RPMI7951 (cell line): Measurements from ENCODE around the gene GNG2. TPM values are rescaled to one million over a fixed set of nuclear protein-coding genes. Genes with fewer than 3 reads are reported as not detected.

Experiments used
- DNase-seq: peaks from one replicate; pipeline ENCODE4 v3.0.0-alpha.2; 2012; ENCODE audit warnings: low read depth
- total RNA-seq: library from RNA; depleted of rRNA; stranded (reverse); fragments of >200 nt; shearing (Covaris generic); gene quantifications from 2 replicates; pipeline ENCODE4 v1.2.3, GENCODE V29; 2014

Gene GNG2
- total RNA-seq, 1 experiment from 2014 or later: 98.8 TPM

DNA sequence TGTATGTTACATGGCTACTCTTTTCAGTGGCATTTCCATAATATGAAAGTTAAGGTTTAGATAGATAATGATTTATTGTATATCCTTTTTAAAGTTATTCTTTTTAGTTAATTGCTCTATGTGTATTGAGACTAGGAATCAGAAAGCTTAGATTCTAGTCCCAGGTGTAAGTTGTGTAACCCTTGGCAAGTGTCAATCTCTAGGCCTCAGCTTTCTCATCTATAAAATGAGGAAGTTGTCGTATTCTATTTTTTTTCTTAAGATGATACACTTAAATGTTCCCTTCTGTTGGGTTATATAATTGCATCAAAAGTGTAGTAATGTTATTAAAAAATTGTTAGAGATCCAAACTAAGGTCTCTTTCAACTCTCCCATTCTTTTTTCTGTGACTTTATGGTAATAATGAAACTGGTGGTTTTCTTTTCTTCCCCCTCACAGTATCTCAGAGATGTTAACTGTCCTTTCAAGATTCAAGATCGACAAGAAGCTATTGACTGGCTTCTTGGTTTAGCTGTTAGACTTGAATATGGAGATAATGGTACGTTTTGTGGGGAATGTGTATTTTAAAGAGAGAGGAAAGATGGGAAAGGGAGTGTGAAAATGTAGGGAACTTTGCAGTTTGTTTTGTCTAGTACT is 133.0 kb downstream of the GNG2 start:
- no peak for DNase-seq

DNA sequence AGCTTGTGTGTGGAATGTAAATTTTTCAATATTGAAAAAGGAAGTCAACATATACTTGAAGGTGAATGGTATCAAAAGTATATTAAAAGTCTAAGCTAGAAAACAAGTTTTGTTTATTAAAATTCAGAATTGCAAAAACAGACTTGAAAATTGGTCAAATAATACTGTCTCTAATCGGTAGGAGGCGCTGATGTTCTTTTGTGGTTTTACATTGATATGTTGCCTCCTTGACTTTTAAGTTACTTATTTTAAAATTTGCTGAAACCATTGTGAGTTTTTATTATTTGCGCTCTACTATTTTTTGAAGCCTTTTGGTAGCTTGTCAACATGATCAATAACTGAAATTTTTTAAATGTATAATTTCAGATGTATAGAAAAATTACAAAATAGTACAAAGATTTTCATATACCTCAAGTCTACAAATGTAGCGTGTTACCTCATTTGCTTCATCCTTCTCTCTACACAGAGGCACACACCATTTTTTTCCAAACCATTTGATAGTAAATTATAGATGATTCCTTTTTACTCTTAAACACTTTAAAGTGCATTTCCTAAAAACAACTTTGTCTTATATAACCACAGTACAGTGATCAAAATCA is 135.8 kb downstream of the GNG2 start:
- peak; percentile 40 for DNase-seq

DNA sequence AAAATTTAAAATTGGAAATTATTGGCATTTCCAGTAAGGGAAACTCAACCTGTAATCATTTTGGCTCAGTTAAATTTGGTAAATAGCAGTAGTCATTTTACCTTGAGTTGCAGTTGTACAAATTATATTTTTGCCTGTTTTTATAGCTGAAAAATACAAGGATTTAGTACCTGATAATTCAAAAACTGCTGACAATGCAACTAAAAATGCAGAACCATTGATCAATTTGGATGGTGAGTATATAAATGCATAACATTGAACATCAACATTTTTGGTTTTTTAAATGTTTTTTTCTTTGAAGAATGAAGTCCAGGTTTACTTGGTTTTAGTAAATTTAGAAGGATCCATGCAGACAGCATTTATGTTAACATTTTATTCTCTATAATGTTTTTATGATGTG is 137.9 kb downstream of the GNG2 start:
- no peak for DNase-seq

DNA sequence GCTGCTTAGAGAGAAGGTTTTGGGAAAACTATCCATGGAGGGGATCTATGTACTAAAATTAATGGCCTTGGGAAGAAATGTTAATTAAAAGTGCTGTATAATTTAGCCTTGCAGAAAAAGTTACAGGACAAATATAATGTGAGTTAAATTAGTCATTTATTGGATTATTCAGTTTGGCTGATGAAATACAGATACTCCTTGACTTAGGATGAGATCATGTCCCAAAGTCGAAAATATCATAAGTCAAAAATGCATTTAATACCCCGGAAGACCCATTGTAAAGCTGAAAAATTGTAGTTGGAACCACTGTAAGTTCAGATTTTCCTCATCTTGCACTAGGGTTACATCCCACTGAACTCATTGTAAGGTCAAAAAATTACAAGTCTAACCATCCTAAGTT is 138.7 kb downstream of the GNG2 start:
- DNase-seq: no peak

DNA sequence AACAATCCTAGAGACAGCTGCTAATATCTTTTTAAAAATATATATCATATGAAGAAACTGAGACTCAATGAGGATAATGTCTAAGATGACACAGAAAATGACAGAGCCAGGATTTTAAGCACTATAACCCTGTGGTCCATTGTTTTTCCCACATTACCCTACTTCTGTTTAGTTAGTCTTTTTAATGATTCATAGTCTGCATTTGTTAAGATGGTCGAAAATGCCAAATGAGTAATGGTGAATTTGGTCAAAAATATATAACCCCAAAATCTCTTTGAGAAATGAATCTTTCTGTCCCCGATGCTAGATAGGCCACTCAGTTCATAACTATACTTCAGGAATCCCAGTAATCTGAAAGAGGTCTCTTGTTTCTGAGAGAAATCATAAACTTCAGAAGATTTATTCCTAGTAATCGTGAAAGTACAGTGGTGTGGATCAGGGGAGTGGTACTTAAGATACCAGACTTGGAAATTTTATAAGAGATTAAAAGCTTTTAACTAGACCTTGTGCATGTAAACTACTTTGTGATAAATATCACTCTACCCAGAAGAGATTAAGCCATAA is 139.7 kb downstream of the GNG2 start:
- DNase-seq: no peak

DNA sequence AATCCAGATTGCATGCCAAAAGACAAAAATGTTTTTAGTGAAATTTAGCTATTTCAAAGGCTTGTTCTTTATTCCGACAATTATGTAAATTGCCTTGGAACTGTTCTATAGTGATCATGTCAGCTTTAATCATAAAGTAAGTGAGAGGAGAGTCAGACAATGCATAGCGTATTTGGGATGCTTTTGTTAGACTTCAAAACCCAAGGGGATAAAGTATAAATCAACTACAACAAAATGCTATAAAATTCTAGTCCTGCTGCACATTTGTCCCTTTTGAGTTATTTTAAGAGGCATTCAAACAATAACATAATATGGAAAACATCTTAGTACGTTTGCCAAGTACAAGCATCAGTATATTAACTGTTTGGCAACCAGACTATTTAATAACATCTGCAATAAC is 140.3 kb downstream of the GNG2 start:
- no peak for DNase-seq

DNA sequence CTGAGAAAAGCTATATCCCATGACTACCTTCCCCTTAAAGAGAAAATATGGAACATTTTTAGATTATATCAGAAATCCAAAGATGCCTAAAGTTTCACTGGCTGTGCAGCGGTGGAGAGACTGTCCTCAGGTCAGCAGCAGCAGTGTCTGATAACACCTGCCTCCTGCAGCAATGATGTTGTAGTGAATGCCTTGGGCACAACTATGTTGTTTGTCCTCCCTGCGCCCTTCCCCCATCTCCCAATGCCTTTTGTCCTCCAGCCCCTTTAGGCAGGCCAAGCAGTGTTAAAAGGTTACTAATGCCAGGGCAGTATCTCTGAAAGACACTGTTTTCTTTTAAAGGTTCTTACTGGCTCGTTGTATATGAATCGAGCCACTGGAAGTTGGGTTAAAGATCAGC is 142.1 kb downstream of the GNG2 start:
- no peak for DNase-seq

DNA sequence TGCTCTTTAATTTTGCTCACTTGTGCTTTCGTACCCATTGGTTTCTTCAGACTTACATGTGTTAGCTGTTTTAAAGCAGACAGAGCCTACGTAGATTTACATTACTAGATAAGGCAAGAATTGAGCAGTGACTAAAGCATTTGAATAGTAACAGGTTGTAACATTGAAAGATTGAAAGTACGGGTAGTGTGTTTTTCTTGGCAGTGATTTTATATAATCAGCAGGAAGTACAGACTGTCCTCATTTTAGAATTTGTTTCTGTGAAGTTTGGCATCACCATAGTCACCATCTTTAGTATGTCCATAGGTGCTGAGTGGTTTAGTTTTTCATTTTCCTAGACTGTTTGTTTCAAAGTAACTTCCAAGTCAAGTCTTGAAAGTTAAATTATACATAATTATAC is 142.9 kb downstream of the GNG2 start:
- no peak for DNase-seq

DNA sequence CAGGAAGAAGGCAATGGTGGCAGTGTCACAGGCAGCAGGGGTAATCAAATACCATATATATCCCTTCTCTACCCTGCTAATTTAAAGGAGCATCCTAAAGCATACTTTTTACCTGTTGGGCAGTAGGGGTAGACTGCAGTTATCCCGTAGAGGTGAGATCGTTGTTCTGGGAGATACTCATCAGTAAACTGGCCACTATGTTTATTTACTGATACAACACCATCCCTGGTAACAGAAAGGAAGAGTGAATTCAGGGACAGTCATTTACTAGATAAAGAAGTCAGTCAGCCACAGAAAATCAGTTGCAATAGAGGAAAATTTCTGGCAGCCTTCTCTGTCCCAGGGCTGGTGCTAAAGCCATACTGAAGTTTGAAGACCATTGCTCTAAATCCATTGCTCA is 145.2 kb downstream of the GNG2 start:
- DNase-seq: no peak

DNA sequence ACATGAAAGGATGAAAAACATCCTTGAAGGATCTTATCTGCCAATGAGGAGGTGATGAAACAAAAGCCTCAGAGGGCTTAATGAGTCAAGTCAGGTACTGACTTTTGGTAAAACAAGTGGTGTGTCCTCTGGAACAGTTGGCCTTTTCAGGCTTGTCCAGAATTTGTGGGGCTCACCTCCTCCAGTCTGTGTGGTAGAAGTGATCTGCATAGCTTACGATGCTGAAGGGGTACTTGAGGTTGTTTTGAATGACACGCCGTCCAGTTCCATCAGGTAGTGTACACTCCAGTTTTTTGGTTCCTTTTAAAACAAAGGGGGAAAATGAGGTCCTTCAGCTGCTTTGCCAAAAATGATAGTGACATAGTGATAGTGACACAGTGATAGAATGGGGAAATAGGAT is 145.9 kb downstream of the GNG2 start:
- DNase-seq: no peak

DNA sequence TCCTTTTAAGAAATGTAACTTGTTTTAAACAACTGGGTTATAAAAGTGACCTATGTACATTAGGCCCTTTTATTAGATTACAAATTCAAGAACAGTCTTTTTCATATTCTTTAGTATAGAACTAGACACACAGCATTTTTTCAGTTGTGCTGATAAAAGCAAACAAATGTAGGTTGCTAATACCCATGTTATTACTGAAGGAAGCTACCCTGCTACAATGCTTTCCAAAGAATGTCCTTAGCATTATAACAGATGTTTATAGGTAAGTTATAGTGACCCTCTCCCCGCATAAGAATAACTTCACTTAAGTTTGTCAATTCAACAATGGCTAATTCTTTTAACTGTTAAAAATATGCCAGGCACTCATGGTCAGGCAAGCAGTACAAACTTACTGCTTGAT is 146.8 kb downstream of the GNG2 start:
- DNase-seq: no peak

DNA sequence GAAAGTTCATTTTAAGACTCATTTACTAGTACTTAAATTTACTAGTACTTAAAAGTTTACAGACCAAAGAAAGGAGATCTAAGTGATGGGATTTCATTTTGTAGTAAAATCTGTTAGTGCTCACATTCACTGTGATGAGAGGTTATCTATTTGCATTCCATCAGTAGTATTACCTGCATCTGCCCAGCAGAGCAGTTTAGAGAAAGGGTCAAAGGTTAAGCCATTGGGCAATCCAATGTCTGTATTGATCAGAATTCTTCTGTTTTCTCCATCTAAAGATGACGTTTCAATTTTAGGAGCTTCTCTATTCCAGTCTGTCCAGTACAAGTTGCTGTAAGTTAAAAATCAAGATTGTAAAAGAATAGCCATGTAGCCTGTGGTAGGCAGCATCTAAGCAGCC is 147.2 kb downstream of the GNG2 start:
- DNase-seq: no peak

DNA sequence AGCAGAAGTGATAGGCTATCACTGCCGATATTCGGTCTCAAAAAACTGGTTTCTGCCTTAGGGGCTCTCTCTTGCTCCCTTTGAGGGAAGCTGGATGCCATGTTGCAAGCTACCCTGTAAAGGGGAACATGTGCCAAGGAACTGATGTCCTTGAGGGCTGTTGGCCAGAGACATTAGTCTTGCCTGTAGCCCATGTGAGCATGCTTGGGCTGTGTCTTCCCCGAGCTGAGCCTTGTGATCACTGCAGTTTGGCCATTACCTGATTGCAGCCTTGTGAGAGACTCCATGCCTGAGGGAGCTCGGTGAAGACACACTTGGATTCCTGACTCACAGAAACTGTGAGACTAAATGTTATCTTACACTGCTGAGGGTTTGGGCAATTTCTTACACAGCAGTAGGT is 147.7 kb downstream of the GNG2 start:
- no peak for DNase-seq

DNA sequence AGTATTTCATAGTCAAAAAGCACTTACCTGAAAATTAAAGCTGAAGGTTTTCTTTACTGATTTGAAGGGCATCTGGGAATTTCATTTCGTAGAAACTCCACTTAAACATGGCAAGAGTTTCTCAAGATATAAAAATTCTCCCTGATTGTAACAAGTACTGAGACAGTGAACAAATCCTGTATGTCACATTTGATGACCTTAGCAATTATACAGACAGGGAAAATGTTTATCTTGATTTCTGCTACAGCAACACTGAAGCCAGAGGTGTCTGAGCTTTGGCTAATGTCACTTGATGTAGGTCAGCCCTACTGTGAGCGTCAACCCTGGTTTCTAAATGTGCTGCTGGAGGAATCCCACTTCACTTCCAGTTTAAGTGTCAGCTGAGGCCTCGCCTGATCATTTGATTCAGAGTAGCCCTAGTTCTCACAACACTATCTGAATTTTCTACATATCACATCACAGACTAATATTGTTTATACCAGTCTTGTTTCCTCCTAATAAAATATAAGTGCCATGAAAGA is 149.8 kb downstream of the GNG2 start:
- DNase-seq: no peak

DNA sequence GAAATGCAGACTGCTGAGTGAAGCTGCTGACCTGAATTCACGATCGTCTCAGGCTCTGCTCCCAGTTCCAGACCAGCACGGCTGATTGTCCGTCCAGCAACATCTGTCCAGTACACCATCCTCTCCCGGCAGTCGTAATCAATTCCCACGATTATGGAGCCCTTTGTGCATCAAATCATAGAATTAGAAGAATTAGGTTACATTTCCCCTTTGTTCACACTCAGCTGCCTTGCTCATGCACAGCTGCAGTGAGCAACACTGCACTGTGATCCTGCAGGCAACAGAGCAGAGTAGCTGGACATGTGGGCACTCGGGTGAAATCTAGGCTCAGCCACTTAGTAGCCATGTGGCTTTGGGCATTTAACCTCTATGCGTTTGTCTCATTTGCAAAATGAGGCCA is 151.1 kb downstream of the GNG2 start:
- no peak for DNase-seq

DNA sequence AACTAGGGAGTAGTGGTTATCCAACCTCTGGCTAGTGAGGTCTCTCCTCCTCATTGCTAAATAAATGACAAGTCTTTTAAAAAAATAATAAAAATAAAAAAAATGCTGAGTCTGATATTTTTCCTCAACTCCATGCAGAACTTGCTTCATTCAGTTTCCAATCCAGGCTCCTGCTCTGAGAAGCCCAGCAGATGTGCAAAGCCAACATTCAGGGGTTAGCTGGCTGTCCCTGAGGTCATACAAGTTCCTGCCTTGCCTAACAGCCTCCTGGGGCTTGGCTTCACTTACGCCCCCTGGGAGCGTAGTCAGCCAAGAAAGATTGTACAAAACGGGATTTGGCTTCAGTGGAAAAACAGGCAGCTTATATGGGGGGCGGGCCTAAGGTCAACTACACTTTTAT is 152.2 kb downstream of the GNG2 start:
- DNase-seq: no peak

DNA sequence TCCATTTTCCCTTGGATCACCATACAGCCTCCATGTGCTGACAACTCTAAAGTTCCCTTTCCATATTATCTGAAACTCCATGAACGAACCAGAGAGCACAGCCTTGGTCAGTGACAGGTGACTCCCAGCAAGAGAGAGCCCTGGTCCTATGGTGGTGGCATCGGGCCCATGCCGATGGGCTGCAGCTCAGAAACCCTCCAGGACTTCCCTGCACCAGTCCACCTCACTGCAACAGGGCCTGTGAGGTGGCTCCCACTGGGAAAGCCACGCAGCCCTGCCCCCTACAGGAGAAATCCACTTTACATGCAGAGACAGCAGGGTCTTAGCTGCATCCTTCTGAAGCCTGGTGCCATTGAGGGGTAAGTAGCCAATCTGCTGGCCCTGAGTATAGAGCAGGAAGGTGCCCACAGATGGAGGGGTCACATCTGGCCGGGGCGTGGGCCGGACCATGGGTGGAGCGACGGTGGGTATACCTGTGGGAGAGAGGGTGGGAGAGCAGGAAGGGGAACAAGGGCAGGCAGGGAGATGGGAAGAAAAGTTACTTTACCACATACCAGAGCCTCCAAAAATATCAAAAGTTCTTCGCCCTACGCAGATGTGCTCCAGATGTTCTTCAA is 153.7 kb downstream of the GNG2 start:
- no peak for DNase-seq

DNA sequence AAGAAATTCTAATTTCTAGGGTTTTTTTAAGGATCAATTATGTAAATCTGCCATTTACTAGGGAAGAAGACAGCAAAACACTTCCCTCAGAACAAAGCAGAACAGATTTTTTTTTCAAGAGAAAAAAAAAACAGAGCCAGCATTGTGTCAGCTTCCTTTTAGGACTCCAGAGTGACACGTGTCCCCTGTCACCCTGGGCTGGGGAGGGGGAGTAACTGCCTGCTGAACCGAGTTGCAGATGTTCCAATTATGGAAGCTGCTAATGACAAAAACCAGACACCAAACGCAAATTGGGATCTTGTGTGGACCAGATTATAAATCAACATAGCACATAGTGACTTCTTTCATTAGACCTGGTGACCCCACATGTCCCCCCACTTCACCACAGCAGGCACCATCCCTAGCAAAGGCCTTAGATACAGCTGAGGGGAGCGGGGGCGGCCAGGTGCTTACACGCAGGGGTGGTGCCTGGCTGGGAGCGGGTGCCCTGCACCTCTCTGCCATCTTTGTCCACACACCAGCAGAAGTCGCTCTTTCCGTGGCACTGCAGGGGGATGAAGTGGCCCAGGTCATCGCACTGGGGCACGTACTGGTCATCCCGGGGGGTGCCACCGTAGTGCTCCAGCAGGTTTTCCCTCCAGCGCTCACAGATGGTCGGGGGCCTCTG is 154.3 kb downstream of the GNG2 start:
- no peak for DNase-seq

DNA sequence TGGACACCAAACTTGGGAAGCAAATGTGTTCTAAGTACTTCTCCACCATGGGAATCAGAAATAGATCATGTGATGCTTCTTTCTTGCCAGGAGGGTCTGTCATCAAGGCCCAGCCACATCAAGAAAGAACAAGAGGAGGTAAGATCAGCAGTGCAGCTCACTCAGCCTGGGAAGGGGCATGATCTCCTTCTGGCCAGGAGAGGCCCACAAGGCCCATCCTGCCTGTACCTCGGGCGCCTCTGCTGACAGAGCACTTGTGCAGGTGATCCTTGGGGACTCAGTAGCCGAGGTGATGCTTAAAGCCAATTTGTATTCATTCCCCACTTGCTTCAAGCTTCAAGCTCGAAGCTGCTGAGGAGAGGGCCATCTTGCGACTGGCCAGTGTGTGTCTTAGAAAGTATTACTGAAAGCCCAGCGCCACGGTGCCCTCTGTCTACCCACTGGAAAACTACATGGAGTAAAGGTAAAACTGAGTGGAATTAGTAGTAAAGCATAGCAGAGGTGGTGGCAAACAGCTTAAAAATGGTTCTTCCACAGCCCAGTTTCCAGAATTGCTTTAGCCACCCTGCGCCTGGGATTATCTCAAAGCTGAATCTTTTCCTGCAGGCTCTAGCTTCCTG is 155.1 kb downstream of the GNG2 start:
- DNase-seq: peak; percentile 20

DNA sequence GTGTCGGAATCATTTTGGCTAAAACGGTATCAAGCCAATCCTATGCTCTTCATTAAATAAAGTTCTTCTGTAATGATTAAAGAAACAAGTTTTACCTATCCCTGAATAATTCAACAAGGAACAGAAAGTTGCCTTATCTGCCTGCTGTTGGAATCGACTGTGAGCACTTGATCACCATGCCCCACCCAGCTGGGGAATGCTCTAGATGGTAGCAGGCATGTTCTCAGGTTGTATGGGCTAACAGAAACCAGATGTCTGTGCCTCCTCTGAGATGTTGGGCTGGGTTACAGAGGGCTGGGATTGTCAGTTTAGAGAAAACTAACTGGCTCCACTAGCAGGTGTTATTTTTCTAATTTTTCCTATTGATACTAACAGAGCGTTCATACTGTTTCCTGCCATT is 157.8 kb downstream of the GNG2 start:
- peak; percentile 54 for DNase-seq

DNA sequence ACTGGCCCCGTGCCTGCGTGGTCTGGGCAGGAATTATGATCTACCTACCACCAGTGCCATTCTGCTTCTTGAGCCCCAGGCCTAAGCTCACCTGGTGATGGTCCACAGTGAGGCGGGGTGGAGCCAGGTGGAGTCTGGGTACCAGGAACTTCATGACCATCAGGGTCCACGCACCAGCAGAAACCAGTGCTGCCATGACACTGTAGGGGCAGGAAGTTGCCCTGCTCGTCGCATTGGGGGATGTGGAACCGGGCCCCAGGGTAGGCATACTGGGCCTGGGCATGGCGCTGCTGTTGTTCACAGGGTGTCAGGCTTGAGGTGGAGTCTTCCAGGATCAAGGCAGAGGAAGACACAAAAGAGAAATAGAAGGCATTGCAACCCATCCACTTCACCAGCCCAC is 158.6 kb downstream of the GNG2 start:
- DNase-seq: no peak
